HL-60 (cell line): Measurements from ENCODE around the gene ZNF746.

ENCODE experiments used
- CTCF ChIP-seq: IDR thresholded peaks from one replicate; pipeline ENCODE4 v1.5.1; 2011; ENCODE audit warnings: low read length, control low read depth, inconsistent platforms; ENCODE audit not compliant: insufficient read depth
- GABPA ChIP-seq: IDR thresholded peaks from 2 replicates; pipeline ENCODE4 v1.6.1; 2012; ENCODE audit warnings: low read depth

GRCh38 chr7:149430192-149430591, 67.4 kb downstream of the ZNF746 start:
- no peak for TF ChIP-seq CTCF
- TF ChIP-seq GABPA, result no peak
